Calu3 (cell line): Measurements from ENCODE around the gene CETN2. TPM values are rescaled to one million over a fixed set of nuclear protein-coding genes. Genes with fewer than 3 reads are reported as not detected.

Source experiments
- Bru-seq: library from RNA; stranded (reverse); fragments of 400-500 nt; gene quantifications from one replicate; lab custom pipeline; 2021; lab: Mats Ljungman, UMichigan
- BruChase-seq, 2 experiments: library from RNA; stranded (reverse); fragments of 400-500 nt; gene quantifications; one replicate each; lab custom pipeline; 2021; lab: Mats Ljungman, UMichigan
- BruUV-seq: library from RNA; stranded (reverse); fragments of 400-500 nt; replicated peaks from 2 replicates; lab custom pipeline; 2021; lab: Mats Ljungman, UMichigan
- CTCF ChIA-PET: fragments of 300-600 bp; sonication (Branson Sonifier 250); formaldehyde crosslinking; loops from one replicate; lab custom pipeline; 2022; ENCODE audit warnings: antibody characterized with exemption; lab: Charles Lee
- DNase-seq: peaks from one replicate; pipeline ENCODE4 v3.0.0; 2022
- H3K27ac Mint-ChIP-seq: one replicate; pipeline ENCODE4 v1.8.0; 2022; ENCODE audit warnings: mixed read lengths; ENCODE audit not compliant: unreplicated experiment
- H3K27me3 Mint-ChIP-seq: one replicate; pipeline ENCODE4 v1.8.0; 2022; ENCODE audit warnings: mixed read lengths; ENCODE audit not compliant: unreplicated experiment
- H3K36me3 Mint-ChIP-seq: one replicate; pipeline ENCODE4 v1.8.0; 2022; ENCODE audit warnings: mild to moderate bottlenecking, moderate library complexity, mixed read lengths; ENCODE audit not compliant: insufficient read depth, unreplicated experiment
- H3K4me1 Mint-ChIP-seq: one replicate; pipeline ENCODE4 v1.8.0; 2022; ENCODE audit warnings: mild to moderate bottlenecking, low read depth, mixed read lengths; ENCODE audit not compliant: unreplicated experiment
- H3K4me3 Mint-ChIP-seq: one replicate; pipeline ENCODE4 v1.8.0; 2022; ENCODE audit warnings: mild to moderate bottlenecking, low read depth, moderate library complexity, mixed read lengths; ENCODE audit not compliant: unreplicated experiment
- H3K9me3 Mint-ChIP-seq: one replicate; pipeline ENCODE4 v1.8.0; 2022; ENCODE audit warnings: low read depth, mixed read lengths; ENCODE audit not compliant: unreplicated experiment
- intact Hi-C: fragments of 100-400 bp; cut with micrococcal nuclease; formaldehyde crosslinking; loops from one replicate; pipeline ENCODE4 v1.10.0; 2022; ENCODE audit not compliant: unreplicated experiment
- long read RNA-seq: library from polyadenylated mRNA; stranded (forward); transcript quantifications from one replicate; pipeline ENCODE4 v2.0.0, GENCODE V29; 2022
- total RNA-seq: library from RNA; stranded (reverse); gene quantifications from 2 replicates; pipeline ENCODE4 v1.2.3, GENCODE V29; 2022
- TF ChIP-seq, protein P1 (sequence below): fragments of 200-600 bp; IDR thresholded peaks from one replicate; pipeline ENCODE4 v1.8.0; 2022; ENCODE audit warnings: antibody characterized with exemption; ENCODE audit not compliant: unreplicated experiment

Gene CETN2
- total RNA-seq (38.5 and 40.2 TPM in 2 replicates), Bru-seq, nascent RNA (percentile 65 among the genes with signal in this experiment), BruChase-seq, experiment 1, labeled RNA remaining after a 6-hour chase (percentile 93 among the genes with signal in this experiment), BruChase-seq, experiment 2, labeled RNA remaining after a 2-hour chase (percentile 85 among the genes with signal in this experiment)
- long read RNA-seq, transcript CETN2-201 (5 exons, 1,454 nt) = major isoform, 83 of 92 reads
- long read RNA-seq, partial matches to known transcripts = 7 of 92 reads
- long read RNA-seq, other reads (novel, unspliced or antisense) = 2 of 92 reads

DNA sequence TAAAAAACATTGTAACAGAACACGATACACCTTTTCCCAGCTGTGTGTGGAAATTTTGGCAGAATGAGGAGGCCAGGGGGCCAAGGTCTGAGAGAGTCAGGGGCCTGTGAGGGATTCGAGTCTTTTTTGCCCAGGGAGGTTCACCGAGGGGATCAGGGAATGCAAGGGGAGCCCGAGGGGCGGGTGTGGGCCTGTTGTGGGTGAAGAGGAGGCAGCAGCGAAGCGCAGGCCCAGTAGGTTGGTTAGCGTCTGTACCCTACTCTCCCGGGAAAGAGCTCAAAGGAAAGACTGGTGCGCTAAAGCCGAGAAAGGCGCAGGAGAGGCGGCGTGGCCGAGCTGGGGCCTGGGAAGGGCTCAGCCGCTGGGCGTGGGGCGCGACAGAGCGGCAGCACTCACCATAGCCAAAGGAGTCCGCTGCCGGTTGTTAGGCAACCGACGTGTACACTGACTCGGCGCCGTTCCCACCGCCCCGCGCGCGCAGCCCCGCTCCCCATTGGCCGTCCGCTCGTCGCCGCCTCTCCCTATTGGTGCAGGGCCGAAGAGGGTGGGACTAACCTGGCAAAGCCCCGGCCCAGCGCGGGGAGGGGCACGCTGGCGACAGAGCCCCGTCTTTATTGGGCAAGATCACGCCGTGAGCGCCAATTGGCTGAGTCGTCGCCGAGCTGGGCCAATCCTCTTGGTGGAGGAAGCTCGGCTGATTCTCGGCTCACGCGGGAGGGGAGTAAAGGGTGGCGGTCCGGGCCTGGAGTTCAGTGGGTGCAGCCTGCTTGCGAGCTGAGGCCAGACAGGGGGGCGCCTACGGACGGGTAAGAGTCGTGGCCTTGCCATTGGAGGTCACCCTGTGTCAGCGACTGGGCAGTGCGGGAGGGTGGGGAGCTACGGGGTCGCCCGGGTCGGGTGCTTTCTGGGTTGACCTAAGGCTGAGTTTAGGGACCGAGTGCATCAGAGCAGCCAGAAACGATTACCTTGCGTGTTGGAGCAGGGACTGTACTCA, at the start of gene CETN2, which contains the start of gene NSDHL:
Gene CETN2 (minus strand): TSS at position 446 of the 994 bp plus-strand sequence. CDS start 47 bp downstream, at position 399.
Gene NSDHL (plus strand): TSS at position 752 of the 994 bp plus-strand sequence. CDS start 15,262 bp downstream, outside the sequence.
- Mint-ChIP-seq H3K27ac (peak within 1 kb of the TSS; percentile 94), H3K9me3 (no peaks in the 10 kb centered on the region), H3K27me3 (no peaks in the 10 kb centered on the region), H3K4me3 (peak within 1 kb of the TSS; percentile 90), H3K36me3 (peaks cover 32% of the 10 kb centered on the region), H3K4me1 (peaks cover 25% of the 10 kb centered on the region)
- CTCF ChIA-PET = interaction anchor here (0.7 to 1.4 kb wide), 2 partner anchors 9 to 1428 kb away, joined by 5 to 6 read pairs; no protein-coding TSS in a partner anchor
- peak; percentile 96 for DNase-seq
- intact Hi-C loops = loop anchor here (1.0 kb wide), 1 partner anchor 96 kb away; no protein-coding TSS in a partner anchor
- TF ChIP-seq, protein P1, sequence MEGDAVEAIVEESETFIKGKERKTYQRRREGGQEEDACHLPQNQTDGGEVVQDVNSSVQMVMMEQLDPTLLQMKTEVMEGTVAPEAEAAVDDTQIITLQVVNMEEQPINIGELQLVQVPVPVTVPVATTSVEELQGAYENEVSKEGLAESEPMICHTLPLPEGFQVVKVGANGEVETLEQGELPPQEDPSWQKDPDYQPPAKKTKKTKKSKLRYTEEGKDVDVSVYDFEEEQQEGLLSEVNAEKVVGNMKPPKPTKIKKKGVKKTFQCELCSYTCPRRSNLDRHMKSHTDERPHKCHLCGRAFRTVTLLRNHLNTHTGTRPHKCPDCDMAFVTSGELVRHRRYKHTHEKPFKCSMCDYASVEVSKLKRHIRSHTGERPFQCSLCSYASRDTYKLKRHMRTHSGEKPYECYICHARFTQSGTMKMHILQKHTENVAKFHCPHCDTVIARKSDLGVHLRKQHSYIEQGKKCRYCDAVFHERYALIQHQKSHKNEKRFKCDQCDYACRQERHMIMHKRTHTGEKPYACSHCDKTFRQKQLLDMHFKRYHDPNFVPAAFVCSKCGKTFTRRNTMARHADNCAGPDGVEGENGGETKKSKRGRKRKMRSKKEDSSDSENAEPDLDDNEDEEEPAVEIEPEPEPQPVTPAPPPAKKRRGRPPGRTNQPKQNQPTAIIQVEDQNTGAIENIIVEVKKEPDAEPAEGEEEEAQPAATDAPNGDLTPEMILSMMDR = no peak
- BruUV-seq = TSS peak; percentile 52

- CTCF ChIA-PET = no interaction called here
- Mint-ChIP-seq H3K27me3 (peaks cover 17% of the 10 kb centered on the region), H3K4me3 (no peak overlapping the region), H3K36me3 (peaks cover 7% of the 10 kb centered on the region), H3K27ac (no peak overlapping the region), H3K9me3 (no peaks in the 10 kb centered on the region), H3K4me1 (no peaks in the 10 kb centered on the region)
- TF ChIP-seq, protein P1 = no peak
- BruUV-seq = no TSS peak
- DNase-seq = no peak
- intact Hi-C loops = no loop called here
Observed at GRCh38 chrX:152878976-152879755, 48.6 kb upstream of the CETN2 start.

DNA sequence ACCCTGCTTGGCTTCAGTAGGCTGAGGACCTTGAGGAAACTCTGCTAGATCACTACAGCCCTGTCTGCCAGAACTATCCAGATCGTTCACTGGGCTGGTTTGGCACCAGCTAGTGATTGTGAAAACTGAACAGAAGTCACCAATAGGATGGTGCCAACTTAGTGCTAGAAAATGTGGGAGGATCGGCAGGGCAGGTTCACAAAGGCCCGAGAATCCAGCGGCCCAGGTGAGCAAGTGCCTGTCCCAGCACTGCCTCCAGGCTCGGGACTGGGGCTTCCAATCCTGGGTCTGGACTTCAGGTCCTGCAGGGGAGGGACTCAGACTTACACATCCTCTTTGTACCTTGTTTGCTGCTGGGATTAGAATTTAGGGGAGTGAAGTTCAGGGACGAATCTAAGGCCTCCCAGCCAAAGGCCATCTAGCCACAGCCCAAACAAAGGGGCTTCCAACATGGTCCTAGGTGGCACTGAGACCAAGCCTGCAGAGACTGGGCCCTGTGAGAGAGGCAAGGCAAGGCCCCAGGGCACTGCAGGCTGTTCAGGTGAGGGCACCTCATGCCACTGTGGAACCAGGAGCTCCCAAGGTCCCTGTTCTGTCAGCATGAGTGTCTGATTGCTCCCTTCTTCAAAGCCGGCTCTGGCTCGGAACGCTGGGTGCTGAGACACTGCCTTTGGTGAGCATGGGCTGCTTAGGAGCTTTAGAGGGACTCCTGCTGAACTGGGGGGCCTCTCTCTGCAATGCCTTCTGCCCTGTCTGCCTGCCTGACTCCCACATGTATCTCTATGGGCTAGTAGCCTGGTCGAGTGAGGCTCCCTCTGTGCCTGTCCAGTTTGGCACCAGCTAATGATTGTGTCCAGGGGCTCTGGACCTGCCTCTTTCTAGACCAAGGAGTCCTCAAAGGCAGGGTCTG, 46.6 kb upstream of the CETN2 start:
- Mint-ChIP-seq H3K4me3 (no peak overlapping the region), H3K36me3 (peaks cover 14% of the 10 kb centered on the region), H3K4me1 (no peaks in the 10 kb centered on the region), H3K27me3 (peaks cover 3% of the 10 kb centered on the region), H3K9me3 (no peaks in the 10 kb centered on the region), H3K27ac (no peak overlapping the region)
- CTCF ChIA-PET = no interaction called here
- intact Hi-C loops = no loop called here
- TF ChIP-seq, protein P1 = no peak
- BruUV-seq = no TSS peak
- no peak for DNase-seq
